Mesenchymal stem cell (in vitro differentiated cells and primary cell): ENCODE results near the gene OR5AU1.
A peak's percentile ranks its signal among the peaks of the same experiment; 100 is the strongest.

Source experiments
- DNase-seq: peaks from one replicate; pipeline ENCODE4 v3.0.0-alpha.2; 2013
- H2AFZ ChIP-seq: one replicate; pipeline ENCODE4 v1.6.1; 2013; ENCODE audit warnings: low read depth, mild to moderate bottlenecking, control low read depth, inconsistent platforms, low read length, moderate library complexity
- H2AK5ac ChIP-seq: 2 replicates; pipeline ENCODE4 v1.6.1; 2013; ENCODE audit warnings: low read length, moderate library complexity, mild to moderate bottlenecking, inconsistent platforms; ENCODE audit not compliant: severe bottlenecking
- H2BK120ac ChIP-seq: one replicate; pipeline ENCODE4 v1.6.1; 2013; ENCODE audit warnings: low read depth, mild to moderate bottlenecking, inconsistent platforms, low read length, moderate library complexity
- H2BK12ac ChIP-seq, 2 experiments: one replicate each; pipeline ENCODE4 v1.6.1; 2013; ENCODE audit warnings: inconsistent platforms in 2 of 2, low read length in 2 of 2, mild to moderate bottlenecking in 2 of 2, moderate library complexity in 2 of 2, control low read depth in 1 of 2
- H2BK15ac ChIP-seq: one replicate; pipeline ENCODE4 v1.6.1; 2013; ENCODE audit warnings: mild to moderate bottlenecking, low read depth, inconsistent platforms; ENCODE audit not compliant: poor library complexity, severe bottlenecking
- H2BK5ac ChIP-seq: 2 replicates; pipeline ENCODE4 v1.6.1; 2013; ENCODE audit warnings: low read depth, mild to moderate bottlenecking, low read length, control low read depth, inconsistent platforms; ENCODE audit not compliant: poor library complexity, severe bottlenecking
- H3K14ac ChIP-seq, 2 experiments: one replicate each; pipeline ENCODE4 v1.6.1; 2013; ENCODE audit warnings: inconsistent platforms in 2 of 2, low read length in 2 of 2, control low read depth in 1 of 2, mild to moderate bottlenecking in 1 of 2, moderate library complexity in 1 of 2
- H3K18ac ChIP-seq, 2 experiments: one replicate each; pipeline ENCODE4 v1.6.1; 2013; ENCODE audit warnings: inconsistent platforms in 2 of 2, low read length in 2 of 2, control low read depth in 1 of 2, low read depth in 1 of 2, mild to moderate bottlenecking in 1 of 2
- H3K23ac ChIP-seq, 2 experiments: one replicate each; pipeline ENCODE4 v1.6.1; 2013; ENCODE audit warnings: inconsistent platforms in 2 of 2, low read length in 2 of 2, mild to moderate bottlenecking in 2 of 2, moderate library complexity in 2 of 2, control low read depth in 1 of 2
- H3K27ac ChIP-seq: 2 replicates; pipeline ENCODE4 v1.5.1; 2013; ENCODE audit warnings: mild to moderate bottlenecking, moderate library complexity, low read length, control low read depth, inconsistent platforms; ENCODE audit not compliant: poor library complexity, severe bottlenecking
- H3K27me3 ChIP-seq, 2 experiments: 2 replicates each; pipeline versions ENCODE4 v1.6.1 to v1.7.0; 2013; ENCODE audit warnings: low read length in 2 of 2, mild to moderate bottlenecking in 2 of 2, moderate library complexity in 2 of 2, control low read depth in 1 of 2, inconsistent platforms in 1 of 2; ENCODE audit not compliant: control insufficient read depth in 1 of 2, insufficient read depth in 1 of 2
- H3K36me3 ChIP-seq, 2 experiments: 2 replicates each; pipeline versions ENCODE4 v1.6.1 to v1.7.0; 2013; ENCODE audit warnings: low read length in 2 of 2, control low read depth in 1 of 2, inconsistent platforms in 1 of 2, low read depth in 1 of 2, mild to moderate bottlenecking in 1 of 2; ENCODE audit not compliant: insufficient read depth in 2 of 2, control insufficient read depth in 1 of 2
- H3K4ac ChIP-seq, 2 experiments: one replicate each; pipeline ENCODE4 v1.6.1; 2013; ENCODE audit warnings: inconsistent platforms in 2 of 2, low read length in 2 of 2, mild to moderate bottlenecking in 2 of 2, moderate library complexity in 2 of 2, control low read depth in 1 of 2, low read depth in 1 of 2
- H3K4me1 ChIP-seq: 2 replicates; pipeline ENCODE4 v1.6.1; 2013; ENCODE audit warnings: low read depth, low read length, control low read depth; ENCODE audit not compliant: control insufficient read depth, insufficient read depth
- H3K4me2 ChIP-seq: 2 replicates; pipeline ENCODE4 v1.6.1; 2013; ENCODE audit warnings: low read length, mild to moderate bottlenecking, inconsistent platforms; ENCODE audit not compliant: poor library complexity, severe bottlenecking
- H3K4me3 ChIP-seq, 2 experiments: 2 replicates each; pipeline versions ENCODE4 v1.5.1 to v1.7.0; 2013; ENCODE audit warnings: low read length in 2 of 2, mild to moderate bottlenecking in 2 of 2, control low read depth in 1 of 2, low read depth in 1 of 2; ENCODE audit not compliant: insufficient read depth in 1 of 2
- H3K79me1 ChIP-seq: replicated peaks from 2 replicates; pipeline ENCODE4 v1.6.1; 2013; ENCODE audit warnings: mild to moderate bottlenecking, control low read depth, low read length, inconsistent platforms; ENCODE audit not compliant: poor library complexity, severe bottlenecking
- H3K9ac ChIP-seq: 2 replicates; pipeline ENCODE4 v1.7.0; 2013; ENCODE audit warnings: mild to moderate bottlenecking, low read length, moderate library complexity
- H3K9me3 ChIP-seq: 2 replicates; pipeline ENCODE4 v1.7.0; 2013; ENCODE audit warnings: mild to moderate bottlenecking, low read length; ENCODE audit not compliant: control insufficient read depth
- H4K8ac ChIP-seq: one replicate; pipeline ENCODE4 v1.6.1; 2013; ENCODE audit warnings: inconsistent platforms, mild to moderate bottlenecking, low read length, moderate library complexity
- H4K91ac ChIP-seq: one replicate; pipeline ENCODE4 v1.6.1; 2013; ENCODE audit warnings: mild to moderate bottlenecking, low read length, inconsistent platforms
- WGBS: methylation state at CpG from one replicate; pipeline ENCODE4 v1.1.7; 2013; ENCODE audit warnings: mixed read lengths; 5-methylcytosine and 5-hydroxymethylcytosine counted together

Gene OR5AU1

GRCh38 chr14:21199611-21200560 lies 44.0 kb upstream of the OR5AU1 start:
- H3K27me3 ChIP-seq = no peaks in the 10 kb centered on the region
- H2BK120ac ChIP-seq = no peak overlapping the region
- H3K14ac ChIP-seq = no peak overlapping the region
- no peak overlapping the region for H3K27ac ChIP-seq
- no peak overlapping the region for H3K4ac ChIP-seq
- no peak overlapping the region for H3K4me3 ChIP-seq
- H4K91ac ChIP-seq = no peak overlapping the region
- H3K79me1 ChIP-seq = peaks cover 6% of the 10 kb centered on the region
- DNase-seq = no peak
- peaks cover 14 to 39% of the 10 kb centered on the region in 2 experiments for H3K36me3 ChIP-seq
- no peak overlapping the region for H2BK12ac ChIP-seq
- no CpG with 5 or more reads among the region's 3 CpGs for WGBS
- no peak overlapping the region for H2BK15ac ChIP-seq
- H3K9me3 ChIP-seq = no peaks in the 10 kb centered on the region
- H3K18ac ChIP-seq = no peak overlapping the region
- no peak overlapping the region for H3K4me2 ChIP-seq
- H2BK5ac ChIP-seq = no peak overlapping the region
- no peak overlapping the region for H2AFZ ChIP-seq
- H2AK5ac ChIP-seq = no peak overlapping the region
- no peak overlapping the region for H4K8ac ChIP-seq
- H3K4me1 ChIP-seq = no peaks in the 10 kb centered on the region
- H3K9ac ChIP-seq = no peak overlapping the region
- no peak overlapping the region for H3K23ac ChIP-seq

GRCh38 chr14:21197418-21198205 lies 41.7 kb upstream of the OR5AU1 start:
- Histone ChIP-seq H3K23ac (no peak overlapping the region), H2BK15ac (no peak overlapping the region), H2BK5ac (no peak overlapping the region), H2BK120ac (no peak overlapping the region), H3K4me2 (no peak overlapping the region), H4K91ac (no peak overlapping the region), H3K4me3 (no peak overlapping the region), H2AK5ac (no peak overlapping the region), H3K18ac (no peak overlapping the region), H2BK12ac (no peak overlapping the region), H4K8ac (no peak overlapping the region), H3K4ac (no peak overlapping the region), H3K36me3 (peaks cover 0 to 16% of the 10 kb centered on the region in 2 experiments), H3K27me3 (no peaks in the 10 kb centered on the region), H3K4me1 (peaks cover 6% of the 10 kb centered on the region), H3K79me1 (peaks cover 3% of the 10 kb centered on the region), H3K14ac (no peak overlapping the region), H2AFZ (no peak overlapping the region), H3K9me3 (no peaks in the 10 kb centered on the region), H3K9ac (no peak overlapping the region), H3K27ac (no peak overlapping the region)
- no peak for DNase-seq
- WGBS = 94% methylated on average over 2 of the region's 2 CpGs

- Histone ChIP-seq H2BK120ac (no peak overlapping the region), H3K27me3 (no peaks in the 10 kb centered on the region), H3K36me3 (no peaks in the 10 kb centered on the region), H3K18ac (no peak overlapping the region), H2AK5ac (no peak overlapping the region), H3K27ac (no peak overlapping the region), H2BK5ac (no peak overlapping the region), H3K79me1 (no peaks in the 10 kb centered on the region), H2BK15ac (no peak overlapping the region), H3K9ac (no peak overlapping the region), H3K4me3 (no peak overlapping the region), H4K8ac (no peak overlapping the region), H2AFZ (no peak overlapping the region), H2BK12ac (no peak overlapping the region), H3K4me1 (peaks cover 18% of the 10 kb centered on the region), H3K4me2 (no peak overlapping the region), H3K14ac (no peak overlapping the region), H3K23ac (no peak overlapping the region), H3K4ac (no peak overlapping the region), H3K9me3 (no peaks in the 10 kb centered on the region), H4K91ac (no peak overlapping the region)
- DNase-seq = no peak
Measured at GRCh38 chr14:21194597-21194996, 38.7 kb upstream of the OR5AU1 start.

- no peak overlapping the region for H4K91ac ChIP-seq
- H3K4me3 ChIP-seq = no peak overlapping the region
- no peaks in the 10 kb centered on the region for H3K27me3 ChIP-seq
- H3K36me3 ChIP-seq = no peaks in the 10 kb centered on the region
- no peak overlapping the region for H3K4ac ChIP-seq
- no peak overlapping the region for H2BK120ac ChIP-seq
- H3K4me2 ChIP-seq = no peak overlapping the region
- no peak overlapping the region for H3K27ac ChIP-seq
- peaks cover 18% of the 10 kb centered on the region for H3K4me1 ChIP-seq
- DNase-seq = no peak
- no peak overlapping the region for H2AFZ ChIP-seq
- no peak overlapping the region for H2BK12ac ChIP-seq
- H3K18ac ChIP-seq = no peak overlapping the region
- no peak overlapping the region for H2AK5ac ChIP-seq
- no peak overlapping the region for H2BK15ac ChIP-seq
- H3K23ac ChIP-seq = no peak overlapping the region
- no peaks in the 10 kb centered on the region for H3K79me1 ChIP-seq
- H4K8ac ChIP-seq = no peak overlapping the region
- H3K9ac ChIP-seq = no peak overlapping the region
- WGBS = 89% methylated on average over 7 of the region's 7 CpGs
- H2BK5ac ChIP-seq = no peak overlapping the region
- H3K14ac ChIP-seq = peak overlapping the region in 1 of 2 experiments; percentile 11
- no peaks in the 10 kb centered on the region for H3K9me3 ChIP-seq
Measured at GRCh38 chr14:21192875-21193535, 37.1 kb upstream of the OR5AU1 start.
